Measurements from ENCODE around the gene LRRN4CL. TPM values are rescaled to one million over a fixed set of nuclear protein-coding genes. Genes with fewer than 3 reads are reported as not detected.

Gene LRRN4CL
- total and polyA plus RNA-seq, 2 of the 4 experiments (the other 2 are of a cell fraction): 0.36 to 0.84 TPM

- ChIA-PET CTCF (interaction anchor here (2.0 kb wide), 1 partner anchor 8 kb away, joined by 5 read pairs; the partner anchor contains the start of gene UBXN1), POLR2A (ENCODE audit: unreplicated experiment) (no interaction called here)
- H3K14ac ChIP-seq (replicated peaks; ENCODE audit: low read depth, low read length): no peak overlapping the region
- H2BK15ac ChIP-seq (ENCODE audit: low read depth, low read length): no peak overlapping the region
- H2BK120ac ChIP-seq (ENCODE audit: low read depth, low read length): no peak overlapping the region
- no peak overlapping the region for H2BK20ac ChIP-seq (ENCODE audit: low read depth, low read length)
- peak overlapping the region; percentile 5; the same call in 1 of the 2 replicates for H3K23ac ChIP-seq (ENCODE audit: low read depth, low read length)
- no peak overlapping the region; the same call in 1 of the 2 replicates for H3K4me2 ChIP-seq (ENCODE audit: low read depth, low read length)
- no peaks in the 10 kb centered on the region for H3K79me1 ChIP-seq (ENCODE audit: low read depth in 1 of 2, low read length in 2 of 2)
- H4K91ac ChIP-seq (ENCODE audit: insufficient read depth, low read depth, low read length): no peak overlapping the region; the same call in 1 of the 2 replicates
- no peak overlapping the region for H3K27ac ChIP-seq (ENCODE audit: insufficient read depth, low read length)
- no peak; the same call in 1 of the 2 replicates for ATAC-seq (ENCODE audit: low read depth)
- no peak overlapping the region for H3K56ac ChIP-seq (ENCODE audit: extremely low read depth, insufficient read depth, low read length)
- H2AK9ac ChIP-seq (replicated peaks; ENCODE audit: low read depth, low read length, poor library complexity): peak overlapping the region; percentile 73
- peaks cover 21% of the 10 kb centered on the region for H3K36me3 ChIP-seq (ENCODE audit: control insufficient read depth, insufficient read depth, low read length)
- no peak for DNase-seq
- no peaks in the 10 kb centered on the region for H3K27me3 ChIP-seq (ENCODE audit: control insufficient read depth, insufficient read depth, low read length)
- H3K4me3 ChIP-seq (ENCODE audit: insufficient read depth, low read depth, low read length): no peak overlapping the region
- intact Hi-C loops (cut with micrococcal nuclease) (no loop called here), in situ Hi-C loops (cut with MboI; ENCODE audit: low sequenced_read_pairs) (no loop called here), dilution Hi-C loops (cut with HindIII; ENCODE audit: low sequenced_read_pairs, unreplicated experiment) (no loop called here)
- no peak for TF ChIP-seq RCOR1 (IDR thresholded peaks at IDR 0.05; ENCODE audit: insufficient replicate concordance, low read length)
- no TSS peak for BruUV-seq (replicated peaks)
- no peak overlapping the region for H3K4ac ChIP-seq (ENCODE audit: low read depth, low read length)
- H2AFZ ChIP-seq (replicated peaks; ENCODE audit: low read length, poor library complexity): peak overlapping the region; percentile 48
- H4K5ac ChIP-seq (ENCODE audit: low read depth, low read length): no peak overlapping the region; the same call in 1 of the 2 replicates
- 0 out of 2 replicates have a peak, but pooled peaks cover 6% of the 10 kb centered on the region for H4K20me1 ChIP-seq (ENCODE audit: insufficient read depth, low read length)
- H2AK5ac ChIP-seq (ENCODE audit: low read depth, low read length): peak overlapping the region; percentile 66
- H2BK5ac ChIP-seq (ENCODE audit: low read depth, low read length, poor library complexity, severe bottlenecking): no peak overlapping the region
- no peaks in the 10 kb centered on the region for H3K9me3 ChIP-seq (ENCODE audit: control insufficient read depth, insufficient read depth, low read length)
- peak overlapping the region; percentile 54 to 60; a peak in 1 of 4 replicates for H4K8ac ChIP-seq (ENCODE audit: low read depth in 2 of 2, low read length in 2 of 2)
- H3K4me1 ChIP-seq (ENCODE audit: control insufficient read depth, insufficient read depth, low read length): peaks cover 9% of the 10 kb centered on the region; the same call in 1 of the 2 replicates
- H3K9ac ChIP-seq (ENCODE audit: low read depth, low read length): no peak overlapping the region
- WGBS, 2 experiments (ENCODE audit: extremely low coverage in 2 of 2, insufficient read length in 1 of 2): 60% methylated on average over 38 of the region's 74 CpGs; no CpG with 5 or more reads in 1 of the 2 experiments
- peaks cover 6% of the 10 kb centered on the region; the same call in 1 of the 2 replicates for H3K9me1 ChIP-seq (ENCODE audit: insufficient read depth, low read length)
- no peak overlapping the region for H3K18ac ChIP-seq (ENCODE audit: low read depth, low read length)
Observed at GRCh38 chr11:62687508-62688396, 1.6 kb downstream of the LRRN4CL start.
